SK-N-MC (cell line): Measurements from ENCODE around the gene ABL2.

Source experiments
- DNase-seq: peaks from one replicate; pipeline ENCODE4 v3.0.0-alpha.2; 2011; ENCODE audit warnings: low read depth, low spot score
- H3K27ac ChIP-seq: fragments of 200-600 bp; sonication (generic); 2 replicates; pipeline ENCODE4 v1.5.1; 2016; ENCODE audit warnings: mixed run types
- H3K36me3 ChIP-seq: fragments of 200-600 bp; sonication (generic); 2 replicates; pipeline ENCODE4 v1.6.1; 2017; ENCODE audit warnings: antibody characterized with exemption, low read length, mixed read lengths; ENCODE audit not compliant: insufficient read depth
- H3K4me3 ChIP-seq: fragments of 200-600 bp; sonication (generic); 2 replicates; pipeline ENCODE4 v1.5.1; 2016
- H3K9ac ChIP-seq: fragments of 200-600 bp; sonication (generic); 2 replicates; pipeline ENCODE4 v1.8.0; 2017; ENCODE audit warnings: mixed run types, mixed read lengths; ENCODE audit not compliant: insufficient read length
- H3K9me3 ChIP-seq: fragments of 200-600 bp; sonication (generic); 2 replicates; pipeline ENCODE4 v1.6.1; 2017; ENCODE audit warnings: low read depth, mild to moderate bottlenecking, antibody characterized with exemption, low read length, moderate library complexity, mixed read lengths
- EZH2 ChIP-seq: fragments of 200-600 bp; sonication (generic); IDR thresholded peaks from one replicate; pipeline ENCODE4 v1.6.1; 2017; ENCODE audit warnings: antibody characterized with exemption
- FOXP2 ChIP-seq: optimal IDR thresholded peaks from 2 replicates; pipeline ENCODE3; 2011; ENCODE audit warnings: mild to moderate bottlenecking, moderate library complexity; ENCODE audit not compliant: insufficient read depth; ENCODE audit errors: extremely low read length, control extremely low read depth
- POLR2AphosphoS5 ChIP-seq: IDR thresholded peaks from 2 replicates; pipeline ENCODE4 v1.6.1; 2012; ENCODE audit warnings: mild to moderate bottlenecking, low read depth, low read length, borderline replicate concordance

The ABL2 gene

DNA sequence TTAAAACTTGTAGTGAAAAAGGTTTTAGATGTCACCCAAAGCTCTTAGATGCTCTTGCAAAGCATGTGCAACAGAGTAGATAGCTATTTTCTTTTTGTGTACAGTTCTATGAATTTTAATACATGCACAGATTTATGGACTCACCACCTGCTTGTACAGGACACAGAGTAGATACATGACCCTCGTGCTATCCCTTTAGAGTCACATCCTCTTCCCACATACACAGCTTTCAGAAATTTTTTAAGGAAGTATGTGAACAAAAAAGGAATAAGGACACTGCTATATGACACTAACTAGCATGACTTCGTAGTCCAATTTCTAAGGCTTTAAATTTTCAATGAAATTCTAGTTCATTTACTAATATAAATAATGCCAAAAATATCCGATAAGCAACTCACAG is 60.9 kb downstream of the ABL2 start:
- Histone ChIP-seq H3K9ac (no peak overlapping the region), H3K4me3 (no peak overlapping the region), H3K9me3 (no peaks in the 10 kb centered on the region), H3K36me3 (no peaks in the 10 kb centered on the region), H3K27ac (no peak overlapping the region)
- DNase-seq = no peak
- TF ChIP-seq POLR2AphosphoS5 (no peak), FOXP2 (no peak), EZH2 (no peak)

DNA sequence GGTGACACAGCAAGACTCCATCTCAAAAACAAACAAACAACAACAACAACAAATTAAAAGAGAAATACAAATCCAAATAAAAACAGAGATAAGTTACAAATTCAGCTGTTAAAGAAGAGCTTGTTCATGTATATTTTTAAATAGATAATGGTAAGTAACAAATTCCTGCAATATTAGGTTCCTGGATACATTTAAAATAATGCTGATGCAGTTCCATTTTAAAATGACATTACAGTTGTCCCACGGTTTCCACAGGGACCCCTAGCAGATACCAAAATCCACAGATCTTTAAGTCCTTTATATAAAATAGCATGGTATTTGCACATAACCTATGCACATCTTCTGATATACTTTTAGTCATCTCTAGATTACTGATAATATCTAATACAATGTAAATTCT is 61.5 kb downstream of the ABL2 start:
- Histone ChIP-seq H3K36me3 (no peaks in the 10 kb centered on the region), H3K9ac (no peak overlapping the region), H3K9me3 (no peaks in the 10 kb centered on the region), H3K4me3 (no peak overlapping the region), H3K27ac (no peak overlapping the region)
- TF ChIP-seq POLR2AphosphoS5 = no peak
- no peak for TF ChIP-seq FOXP2
- TF ChIP-seq EZH2 = no peak
- DNase-seq = no peak

DNA sequence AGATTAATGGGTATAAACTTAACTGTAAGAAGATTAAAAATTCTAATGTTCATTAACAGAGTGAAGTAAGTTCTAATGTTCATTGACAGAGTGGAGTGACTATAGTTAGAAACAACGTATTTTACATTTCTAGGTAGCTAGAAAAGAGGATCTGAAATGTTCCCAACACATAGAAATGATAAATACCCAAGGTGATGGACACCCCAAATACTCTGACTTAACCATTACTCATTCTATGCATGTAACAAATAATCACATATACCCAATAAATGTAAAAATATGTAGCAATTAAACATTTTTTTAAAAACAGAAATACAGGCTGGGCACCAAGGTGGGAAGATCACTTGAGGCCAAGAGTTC is 62.1 kb downstream of the ABL2 start:
- H3K36me3 ChIP-seq = no peaks in the 10 kb centered on the region
- H3K27ac ChIP-seq = no peak overlapping the region; the same call in 1 of the 2 replicates
- no peak overlapping the region for H3K4me3 ChIP-seq
- no peaks in the 10 kb centered on the region for H3K9me3 ChIP-seq
- TF ChIP-seq POLR2AphosphoS5 (no peak), FOXP2 (no peak), EZH2 (no peak)
- DNase-seq = no peak
- no peak overlapping the region for H3K9ac ChIP-seq

DNA sequence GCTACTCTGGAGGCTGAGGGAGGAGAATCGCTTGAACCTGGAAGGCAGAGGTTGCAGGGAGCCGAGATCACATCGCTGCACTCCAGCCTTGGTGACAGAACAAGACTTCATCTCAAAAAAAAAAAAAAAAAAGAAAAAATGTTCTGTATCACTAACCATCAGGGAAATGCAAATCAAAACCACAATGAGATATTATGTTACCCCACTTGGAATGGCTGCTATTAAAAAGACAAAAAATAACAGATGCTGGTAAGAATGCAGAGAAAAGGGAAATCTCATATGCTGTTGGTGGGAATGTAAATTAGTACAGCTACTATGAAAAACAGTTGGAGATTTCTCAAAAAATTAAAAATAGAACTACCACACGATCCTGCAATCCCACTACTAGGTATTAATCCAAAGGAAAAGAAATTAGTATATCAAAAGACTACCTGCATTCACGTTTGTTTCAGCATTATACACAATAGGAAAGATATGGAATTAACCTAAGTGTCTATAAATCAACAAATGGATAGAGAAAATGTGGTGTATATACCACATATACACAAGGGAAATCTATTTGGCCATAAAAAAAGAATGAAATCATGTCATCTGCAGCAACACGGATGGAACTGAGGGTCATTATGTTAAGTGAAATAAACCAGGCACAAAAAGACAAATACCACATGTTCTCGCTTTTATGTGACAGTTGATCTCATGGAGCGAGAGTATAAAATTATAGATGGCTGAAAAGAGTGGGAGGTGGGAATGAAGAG is 62.6 kb downstream of the ABL2 start:
- DNase-seq = no peak
- Histone ChIP-seq H3K9me3 (no peaks in the 10 kb centered on the region), H3K4me3 (peak overlapping the region; percentile 28; the same call in 1 of the 2 replicates), H3K27ac (peak overlapping the region; percentile 40; the same call in 1 of the 2 replicates), H3K9ac (no peak overlapping the region), H3K36me3 (no peaks in the 10 kb centered on the region)
- TF ChIP-seq EZH2 = no peak
- no peak for TF ChIP-seq POLR2AphosphoS5
- no peak for TF ChIP-seq FOXP2

DNA sequence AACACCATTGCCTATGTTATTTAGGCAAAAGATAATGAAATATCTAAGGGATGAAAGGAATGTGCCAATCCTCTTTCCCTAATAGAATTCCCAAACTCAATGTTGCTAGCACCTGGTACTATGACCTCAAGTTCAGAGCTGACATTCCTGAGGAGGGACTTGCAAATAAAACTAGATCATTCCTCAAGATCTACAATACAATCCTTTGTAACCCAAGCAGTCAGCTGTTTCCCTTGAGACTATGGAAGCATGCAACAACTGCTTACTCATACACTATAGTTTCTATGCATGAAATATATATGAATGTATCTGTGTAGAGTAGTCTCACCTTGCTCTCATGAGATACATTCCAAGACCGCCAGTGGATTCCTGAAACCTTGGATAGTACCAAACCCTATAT is 65.0 kb downstream of the ABL2 start:
- DNase-seq = no peak
- TF ChIP-seq EZH2 (no peak), FOXP2 (no peak), POLR2AphosphoS5 (no peak)
- H3K9me3 ChIP-seq = no peaks in the 10 kb centered on the region
- H3K9ac ChIP-seq = no peak overlapping the region
- H3K27ac ChIP-seq = no peak overlapping the region
- H3K36me3 ChIP-seq = no peaks in the 10 kb centered on the region
- no peak overlapping the region for H3K4me3 ChIP-seq

DNA sequence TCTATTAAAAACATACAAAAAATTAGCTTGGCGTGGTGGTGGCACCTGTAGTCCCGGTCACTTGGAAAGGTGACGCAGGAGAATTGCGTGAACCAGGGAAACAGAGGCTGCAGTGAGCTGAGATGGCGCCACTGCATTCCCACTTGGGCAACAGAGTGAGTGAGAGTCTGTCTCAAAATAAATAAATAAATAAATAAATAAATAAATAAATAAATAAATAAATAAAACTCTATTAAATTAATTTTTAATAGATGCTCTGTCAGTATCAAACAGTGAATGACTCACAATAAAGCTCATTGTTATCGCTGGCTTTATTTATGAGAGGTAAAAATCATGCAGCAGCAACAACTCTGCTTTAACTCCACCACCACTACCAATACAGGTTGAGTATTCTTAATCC is 72.8 kb downstream of the ABL2 start:
- H3K27ac ChIP-seq = no peak overlapping the region
- H3K9ac ChIP-seq = no peak overlapping the region
- H3K36me3 ChIP-seq = no peaks in the 10 kb centered on the region
- H3K9me3 ChIP-seq = no peaks in the 10 kb centered on the region
- DNase-seq = no peak
- H3K4me3 ChIP-seq = no peak overlapping the region
- no peak for TF ChIP-seq EZH2
- TF ChIP-seq FOXP2 = no peak

DNA sequence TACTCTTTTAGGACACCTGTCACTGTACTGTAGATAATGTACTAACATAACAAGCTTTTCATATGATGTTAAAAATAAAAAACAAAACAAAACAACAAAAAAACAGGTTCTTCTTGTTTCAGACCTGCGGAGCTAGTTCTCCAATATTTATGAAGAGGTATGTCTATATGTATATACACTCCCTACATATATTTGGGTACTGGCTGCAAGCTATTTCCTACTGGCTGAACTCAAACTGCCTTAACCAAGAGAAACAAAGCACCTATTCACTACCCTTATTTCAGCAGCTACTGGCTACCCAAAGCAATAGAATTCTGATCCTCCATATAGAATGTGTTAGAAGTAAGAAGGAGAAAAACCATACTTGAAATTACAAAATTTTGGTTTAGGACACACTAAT is 73.5 kb downstream of the ABL2 start:
- H3K4me3 ChIP-seq = no peak overlapping the region
- H3K9ac ChIP-seq = no peak overlapping the region
- no peak for TF ChIP-seq POLR2AphosphoS5
- no peak for TF ChIP-seq EZH2
- no peak overlapping the region for H3K27ac ChIP-seq
- H3K9me3 ChIP-seq = no peaks in the 10 kb centered on the region
- no peak for DNase-seq
- no peaks in the 10 kb centered on the region for H3K36me3 ChIP-seq

DNA sequence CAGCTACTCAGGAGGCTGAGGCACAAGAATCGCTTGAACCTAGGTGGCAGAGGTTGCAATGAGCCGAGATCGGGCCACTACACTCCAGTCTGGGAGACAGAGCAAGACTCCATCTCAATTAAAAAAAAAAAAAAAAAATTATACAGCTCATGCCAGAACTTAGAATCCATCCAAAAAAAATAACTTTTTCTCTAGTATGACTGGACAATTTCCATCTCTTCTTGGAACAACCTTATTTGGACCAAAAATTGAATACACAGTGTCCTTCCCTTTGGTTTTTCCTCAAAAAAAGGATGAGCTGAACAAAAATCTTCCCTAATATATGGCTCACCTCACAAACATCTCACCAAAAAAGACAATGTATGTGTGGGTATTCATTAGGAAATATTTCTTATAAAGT is 73.9 kb downstream of the ABL2 start:
- DNase-seq = no peak
- Histone ChIP-seq H3K9ac (no peak overlapping the region), H3K27ac (no peak overlapping the region), H3K36me3 (no peaks in the 10 kb centered on the region), H3K4me3 (no peak overlapping the region), H3K9me3 (no peaks in the 10 kb centered on the region)
- TF ChIP-seq POLR2AphosphoS5 (no peak), FOXP2 (no peak), EZH2 (no peak)

DNA sequence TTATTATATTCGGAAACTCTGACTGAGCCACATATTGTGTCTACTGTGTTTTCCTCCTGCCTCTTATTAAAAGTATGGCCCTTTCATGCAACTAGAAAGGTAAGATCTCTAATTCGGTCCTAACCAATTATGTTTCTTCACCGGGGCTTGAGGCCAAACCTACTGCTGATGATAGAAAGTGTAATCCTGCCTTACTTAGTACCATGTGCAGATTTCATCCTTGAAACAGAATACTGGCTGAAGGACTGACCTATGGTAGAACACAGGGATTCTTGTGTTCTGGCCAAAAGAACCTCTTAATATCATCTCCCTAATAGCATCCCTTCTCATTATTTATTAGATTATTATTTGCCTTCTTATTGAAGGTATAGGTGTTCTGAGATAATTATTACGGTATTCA is 75.0 kb downstream of the ABL2 start:
- H3K4me3 ChIP-seq = no peak overlapping the region
- H3K36me3 ChIP-seq = no peaks in the 10 kb centered on the region
- no peak overlapping the region for H3K9ac ChIP-seq
- no peak overlapping the region for H3K27ac ChIP-seq
- H3K9me3 ChIP-seq = 0 out of 2 replicates have a peak, but pooled peaks cover 5% of the 10 kb centered on the region
- TF ChIP-seq POLR2AphosphoS5 (no peak), EZH2 (no peak), FOXP2 (no peak)
- DNase-seq = no peak

DNA sequence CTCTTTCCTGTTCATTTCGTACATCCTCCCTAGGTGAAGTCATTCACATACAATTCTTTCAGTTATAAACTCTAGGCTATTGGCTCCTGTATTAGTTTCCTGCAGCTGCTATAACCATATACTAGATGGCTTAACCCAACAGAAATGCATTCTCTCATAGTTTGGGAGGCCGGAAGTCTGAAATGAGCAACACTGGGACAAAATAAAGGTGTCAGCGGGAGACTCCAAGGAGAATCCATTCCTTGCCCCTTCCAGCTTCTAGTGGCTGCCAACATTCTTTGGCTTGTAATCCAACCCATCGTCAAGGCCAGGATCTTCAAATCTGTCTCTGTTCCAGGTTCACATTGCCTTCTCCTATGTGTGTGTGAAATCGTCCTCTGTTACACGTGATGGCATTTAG is 76.3 kb downstream of the ABL2 start:
- H3K4me3 ChIP-seq = no peak overlapping the region
- DNase-seq = no peak
- TF ChIP-seq EZH2 = no peak
- TF ChIP-seq POLR2AphosphoS5 = no peak
- no peak for TF ChIP-seq FOXP2
- no peak overlapping the region for H3K27ac ChIP-seq
- no peak overlapping the region for H3K9ac ChIP-seq
- 0 out of 2 replicates have a peak, but pooled peaks cover 5% of the 10 kb centered on the region for H3K9me3 ChIP-seq
- H3K36me3 ChIP-seq = peaks cover 2% of the 10 kb centered on the region; the same call in 1 of the 2 replicates
